HG03196 (cell line): ENCODE measurements around the gene PCP4.

Source experiments
- ATAC-seq: cut with Tn5 transposase; IDR thresholded peaks from one replicate; pipeline ENCODE4 v1.9.1; 2021; ENCODE audit not compliant: unreplicated experiment

PCP4 gene

DNA sequence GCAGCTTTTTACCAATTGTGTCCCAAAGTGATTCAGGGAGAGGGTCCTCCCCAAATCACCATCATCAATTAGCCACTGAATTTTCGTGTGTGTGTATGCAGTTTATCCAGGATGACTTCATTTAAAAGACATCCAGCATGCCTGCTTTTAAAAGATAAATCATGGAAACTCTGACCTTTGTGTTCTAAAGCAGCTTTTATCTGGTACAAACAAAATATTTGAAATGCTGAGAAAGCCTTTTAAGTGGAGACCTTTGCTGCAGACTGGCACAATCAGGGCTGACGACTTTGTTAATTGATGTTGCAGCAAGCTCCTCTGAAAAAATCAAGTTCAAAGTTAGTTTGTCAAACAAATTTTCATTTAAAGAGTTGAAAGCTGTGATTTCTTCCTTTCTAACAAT lies 104.7 kb downstream of the PCP4 start:
- no peak for ATAC-seq

DNA sequence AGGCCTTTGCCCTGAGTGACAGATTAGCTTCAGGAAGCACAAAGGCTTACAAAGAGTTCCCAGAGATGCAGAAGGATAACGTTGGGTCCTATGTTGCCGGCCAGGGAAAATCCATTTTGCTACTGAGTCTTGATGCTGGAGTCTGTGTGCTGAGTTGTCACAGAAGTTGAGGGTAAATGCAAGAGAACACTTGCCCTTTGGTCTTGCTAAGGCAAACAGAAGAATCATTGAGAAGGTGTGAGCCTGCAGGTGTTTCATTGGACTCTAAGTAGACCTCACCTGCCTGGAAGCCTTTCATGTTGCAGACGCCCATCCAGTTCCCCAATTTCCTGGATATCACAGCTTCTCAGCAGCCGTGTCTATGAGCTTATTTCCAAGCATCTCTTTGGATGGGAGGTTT lies 105.2 kb downstream of the PCP4 start:
- ATAC-seq: no peak

DNA sequence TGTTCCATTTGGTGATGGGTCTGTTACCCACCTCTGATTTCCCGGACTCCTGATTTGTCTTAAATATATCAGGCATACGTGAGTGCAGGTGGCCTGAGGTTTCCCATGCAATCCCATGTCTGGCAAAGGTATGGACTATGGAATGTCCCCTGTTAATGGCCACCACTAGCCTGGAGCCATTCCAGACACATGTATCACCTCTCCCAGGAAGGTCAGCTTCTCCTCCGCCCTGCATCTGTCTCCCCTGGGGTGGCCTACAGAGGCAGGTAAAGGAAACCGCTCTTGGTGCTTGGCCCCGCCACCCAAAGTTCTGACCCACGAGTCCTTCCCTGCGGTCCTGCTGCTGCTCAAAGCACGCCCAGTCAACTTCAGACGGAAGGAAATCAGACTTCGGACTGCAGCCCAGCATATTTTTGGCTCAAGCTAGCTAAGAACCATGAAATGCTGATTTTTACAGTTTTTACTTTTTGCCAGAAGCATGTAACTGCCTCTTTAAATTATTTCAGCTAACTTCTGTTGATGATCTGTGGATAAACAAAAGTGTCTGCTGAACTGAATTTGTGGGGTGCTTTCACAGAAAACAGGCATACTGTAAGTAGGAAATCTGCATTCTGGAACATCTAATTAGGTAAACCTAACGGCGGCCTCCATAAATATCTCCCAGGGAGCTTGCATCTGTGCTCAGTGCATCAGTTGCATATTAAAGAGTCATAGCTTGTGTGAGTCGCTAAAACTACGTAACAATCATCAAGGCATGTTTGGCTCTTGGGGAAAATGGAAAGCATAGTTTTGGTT lies 105.9 kb downstream of the PCP4 start:
- ATAC-seq: no peak

DNA sequence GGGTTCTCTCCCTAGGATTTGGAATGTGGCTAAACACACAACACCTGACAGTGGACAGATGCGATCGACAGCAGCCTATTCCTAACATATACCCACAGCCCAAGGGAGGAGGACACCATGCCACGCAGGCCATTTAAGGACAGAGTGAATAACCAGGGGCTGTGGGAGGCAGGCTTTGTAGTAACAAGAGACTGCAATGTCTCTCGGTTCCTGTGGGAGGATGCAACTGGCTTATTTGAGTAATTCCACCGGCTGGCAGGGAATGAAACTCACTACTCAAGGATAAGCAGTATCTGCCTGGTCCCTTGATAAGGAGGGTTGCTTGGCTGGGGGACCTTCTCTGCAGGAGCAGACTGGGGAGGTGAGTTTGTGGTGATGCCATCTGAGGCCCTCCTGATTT lies 109.6 kb downstream of the PCP4 start:
- ATAC-seq: no peak
